LNCaP clone FGC (cell line): ENCODE results near the gene SEC63.
"Not testable (repeated sequence)": the region's sequence is repeated elsewhere in the genome, so short reads cannot be mapped to it uniquely, and the experiment has no call there.

Experiments
- DNase-seq: peaks from one replicate; pipeline ENCODE4 v3.0.0-alpha.2; 2011; ENCODE audit warnings: low read depth
- H3K4me3 ChIP-seq: 2 replicates; pipeline ENCODE4 v1.5.1; 2011; ENCODE audit warnings: mild to moderate bottlenecking, low read depth, low read length, control low read depth
- CTCF ChIP-seq: IDR thresholded peaks from 2 replicates; pipeline ENCODE4 v1.5.1; 2012; ENCODE audit warnings: mild to moderate bottlenecking; ENCODE audit not compliant: control insufficient read depth, insufficient read depth; ENCODE audit errors: extremely low read depth

The SEC63 gene

GRCh38 chr6:107972413-107973096 is 14.5 kb upstream of the SEC63 start:
- no peak for DNase-seq
- H3K4me3 ChIP-seq = no peak overlapping the region
- no peak for TF ChIP-seq CTCF

GRCh38 chr6:107971181-107971580 is 13.2 kb upstream of the SEC63 start:
- no peak overlapping the region for H3K4me3 ChIP-seq
- DNase-seq = no peak
- no peak for TF ChIP-seq CTCF

- DNase-seq = no peak
- TF ChIP-seq CTCF = no peak
- no peak overlapping the region for H3K4me3 ChIP-seq
Measured at GRCh38 chr6:107970255-107970654, 12.2 kb upstream of the SEC63 start.

- no peak for DNase-seq
- H3K4me3 ChIP-seq = no peak overlapping the region
- no peak for TF ChIP-seq CTCF
Measured at GRCh38 chr6:107968081-107968480, 10.1 kb upstream of the SEC63 start.

- no peak overlapping the region for H3K4me3 ChIP-seq
- TF ChIP-seq CTCF = no peak
- DNase-seq = no peak
Measured at GRCh38 chr6:107965746-107966145, 7.7 kb upstream of the SEC63 start.

- DNase-seq = no peak
- TF ChIP-seq CTCF = no peak
- H3K4me3 ChIP-seq = no peak overlapping the region
Measured at GRCh38 chr6:107962723-107963122, 4.7 kb upstream of the SEC63 start.

GRCh38 chr6:107959392-107959791 is 1.4 kb upstream of the SEC63 start:
- no peak overlapping the region for H3K4me3 ChIP-seq
- no peak for DNase-seq
- no peak for TF ChIP-seq CTCF

GRCh38 chr6:107958689-107959362 is 818 bp upstream of the SEC63 start:
- DNase-seq = not testable (repeated sequence)
- H3K4me3 ChIP-seq = peak overlapping the region; percentile 93
